ENCODE results near the gene INTS6. TPM values are rescaled to one million over a fixed set of nuclear protein-coding genes. Genes with fewer than 3 reads are reported as not detected.

The INTS6 gene
- total RNA-seq, 1 donor from 2014 or later: 44.5 TPM

DNA sequence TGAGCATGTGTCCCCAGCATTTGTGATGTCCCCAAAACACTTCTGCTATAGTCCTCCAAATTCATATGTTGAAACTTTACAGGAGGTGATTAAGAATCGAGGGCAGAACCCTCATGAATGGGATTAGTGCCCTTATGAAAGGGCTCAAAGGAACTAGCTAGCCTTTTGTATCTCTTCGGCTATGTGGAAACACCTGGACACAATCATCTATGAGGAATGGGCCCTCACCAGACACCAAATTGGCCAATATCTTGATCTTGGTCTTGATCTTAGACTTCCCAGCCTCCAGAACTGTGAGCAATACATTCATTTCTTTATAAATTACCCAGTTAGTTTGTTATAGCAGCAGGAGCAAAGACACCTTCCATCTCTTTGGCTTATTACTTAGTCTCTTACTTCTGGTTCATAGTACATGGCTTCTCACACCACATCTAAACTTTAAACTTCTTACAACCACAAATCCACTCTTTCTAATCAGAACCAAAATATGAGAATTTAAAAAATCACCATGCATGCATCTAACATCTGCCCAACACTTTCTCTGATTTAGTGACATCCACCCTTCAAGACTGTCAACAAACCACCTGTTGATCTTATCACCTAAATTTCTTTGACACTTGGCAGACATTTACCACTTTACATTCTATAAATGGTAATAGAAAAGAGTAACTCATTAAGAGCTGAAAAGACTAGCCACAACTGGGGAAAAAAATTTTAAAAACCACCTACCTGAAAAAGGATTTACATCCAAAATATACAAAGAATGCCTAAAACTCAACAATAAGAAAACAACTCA, 120.1 kb downstream of the INTS6 start:
- no peak for DNase-seq (ENCODE audit: low read depth)

DNA sequence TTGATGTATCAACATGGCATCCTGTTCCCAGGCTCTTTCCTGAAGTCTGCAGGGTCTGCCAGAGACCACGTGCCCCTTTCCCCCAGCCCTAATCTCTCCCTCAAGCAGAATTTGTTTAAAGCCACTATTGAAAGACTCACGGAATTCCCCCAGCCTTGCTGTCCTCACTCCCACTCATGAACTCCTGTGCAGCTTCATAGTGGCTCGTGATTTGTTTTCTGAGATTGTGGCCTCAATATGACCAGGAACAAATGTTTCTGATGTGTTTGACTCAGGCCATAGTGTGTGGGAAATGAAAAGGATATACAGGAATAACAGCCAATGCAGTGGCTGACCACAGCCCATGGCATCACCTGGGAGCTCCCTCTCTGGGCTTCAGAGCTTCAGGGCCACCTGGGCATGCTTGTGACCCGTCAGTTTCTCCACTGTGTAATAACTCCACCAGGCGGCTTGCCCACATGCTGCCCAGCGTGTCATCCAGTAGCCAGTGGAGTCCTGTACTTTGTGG, 121.4 kb downstream of the INTS6 start:
- Histone ChIP-seq H3K4me3 (ENCODE audit: low read depth, low read length) (no peak overlapping the region), H3K27me3 (ENCODE audit: control insufficient read depth, insufficient read depth, low read length) (no peaks in the 10 kb centered on the region), H3K36me3 (ENCODE audit: control insufficient read depth, insufficient read depth, low read length) (no peaks in the 10 kb centered on the region)
- FAIRE-seq: no peak
- TF ChIP-seq, protein P1, sequence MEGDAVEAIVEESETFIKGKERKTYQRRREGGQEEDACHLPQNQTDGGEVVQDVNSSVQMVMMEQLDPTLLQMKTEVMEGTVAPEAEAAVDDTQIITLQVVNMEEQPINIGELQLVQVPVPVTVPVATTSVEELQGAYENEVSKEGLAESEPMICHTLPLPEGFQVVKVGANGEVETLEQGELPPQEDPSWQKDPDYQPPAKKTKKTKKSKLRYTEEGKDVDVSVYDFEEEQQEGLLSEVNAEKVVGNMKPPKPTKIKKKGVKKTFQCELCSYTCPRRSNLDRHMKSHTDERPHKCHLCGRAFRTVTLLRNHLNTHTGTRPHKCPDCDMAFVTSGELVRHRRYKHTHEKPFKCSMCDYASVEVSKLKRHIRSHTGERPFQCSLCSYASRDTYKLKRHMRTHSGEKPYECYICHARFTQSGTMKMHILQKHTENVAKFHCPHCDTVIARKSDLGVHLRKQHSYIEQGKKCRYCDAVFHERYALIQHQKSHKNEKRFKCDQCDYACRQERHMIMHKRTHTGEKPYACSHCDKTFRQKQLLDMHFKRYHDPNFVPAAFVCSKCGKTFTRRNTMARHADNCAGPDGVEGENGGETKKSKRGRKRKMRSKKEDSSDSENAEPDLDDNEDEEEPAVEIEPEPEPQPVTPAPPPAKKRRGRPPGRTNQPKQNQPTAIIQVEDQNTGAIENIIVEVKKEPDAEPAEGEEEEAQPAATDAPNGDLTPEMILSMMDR (IDR thresholded peaks at IDR 0.05; ENCODE audit: insufficient read depth, low read length, severe bottlenecking): no peak
- DNase-seq (ENCODE audit: low read depth): no peak

More for the DNA sequence above, 120.1 kb downstream of the INTS6 start:
- no peak overlapping the region for H3K4me3 ChIP-seq (ENCODE audit: low read depth, low read length)
- H3K27me3 ChIP-seq (ENCODE audit: control insufficient read depth, insufficient read depth, low read length): no peaks in the 10 kb centered on the region
- H3K36me3 ChIP-seq (ENCODE audit: control insufficient read depth, insufficient read depth, low read length): no peaks in the 10 kb centered on the region
- TF ChIP-seq, protein P1 (IDR thresholded peaks at IDR 0.05; ENCODE audit: insufficient read depth, low read length, severe bottlenecking): no peak
- no peak for FAIRE-seq

GRCh38 chr13:51330791-51331190, 122.0 kb downstream of the INTS6 start:
- DNase-seq (ENCODE audit: low read depth) (no peak), FAIRE-seq (no peak)
- no peaks in the 10 kb centered on the region for H3K36me3 ChIP-seq (ENCODE audit: control insufficient read depth, insufficient read depth, low read length)
- H3K4me3 ChIP-seq (ENCODE audit: low read depth, low read length): no peak overlapping the region
- TF ChIP-seq, protein P1 (IDR thresholded peaks at IDR 0.05; ENCODE audit: insufficient read depth, low read length, severe bottlenecking): no peak
- no peaks in the 10 kb centered on the region for H3K27me3 ChIP-seq (ENCODE audit: control insufficient read depth, insufficient read depth, low read length)

DNA sequence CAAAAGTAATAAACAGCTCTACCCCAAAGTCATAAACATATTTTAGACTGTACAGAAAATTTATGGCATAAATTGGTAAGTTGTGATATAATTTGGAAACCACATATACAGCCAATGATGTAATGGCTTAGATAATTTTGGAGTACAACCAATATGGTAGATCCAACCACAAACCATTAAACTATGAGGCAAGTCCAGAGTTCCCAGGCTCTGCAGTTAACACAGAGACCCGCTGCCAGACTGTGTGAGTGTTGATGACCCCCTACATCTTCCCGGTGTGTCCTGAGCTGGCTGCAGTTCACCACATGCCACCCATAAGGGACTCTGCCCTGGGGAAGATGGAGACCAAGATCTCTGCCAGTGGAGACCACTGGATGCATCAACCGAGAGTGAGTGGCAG, 123.2 kb downstream of the INTS6 start:
- Histone ChIP-seq H3K4me3 (ENCODE audit: low read depth, low read length) (no peak overlapping the region), H3K27me3 (ENCODE audit: control insufficient read depth, insufficient read depth, low read length) (no peaks in the 10 kb centered on the region), H3K36me3 (ENCODE audit: control insufficient read depth, insufficient read depth, low read length) (no peaks in the 10 kb centered on the region)
- TF ChIP-seq, protein P1 (IDR thresholded peaks at IDR 0.05; ENCODE audit: insufficient read depth, low read length, severe bottlenecking): no peak
- DNase-seq (ENCODE audit: low read depth) (no peak), FAIRE-seq (no peak)

GRCh38 chr13:51328488-51328887, 124.3 kb downstream of the INTS6 start:
- Histone ChIP-seq H3K4me3 (ENCODE audit: low read depth, low read length) (no peak overlapping the region), H3K27me3 (ENCODE audit: control insufficient read depth, insufficient read depth, low read length) (no peaks in the 10 kb centered on the region), H3K36me3 (ENCODE audit: control insufficient read depth, insufficient read depth, low read length) (no peaks in the 10 kb centered on the region)
- FAIRE-seq: no peak
- DNase-seq (ENCODE audit: low read depth): no peak
- TF ChIP-seq, protein P1 (IDR thresholded peaks at IDR 0.05; ENCODE audit: insufficient read depth, low read length, severe bottlenecking): no peak

Data from bronchial epithelial cell (primary cell).